GM18870 (cell line): ENCODE results near the gene RXRA.

Experiments used
- ATAC-seq: cut with Tn5 transposase; IDR thresholded peaks from one replicate; pipeline ENCODE4 v1.9.1; 2021; ENCODE audit warnings: moderate library complexity; ENCODE audit not compliant: unreplicated experiment

RXRA gene

GRCh38 chr9:134483361-134484184, 157.3 kb downstream of the RXRA start:
- ATAC-seq, result no peak

- ATAC-seq, result no peak
Observed at GRCh38 chr9:134484479-134484878, 158.2 kb downstream of the RXRA start.

- no peak for ATAC-seq
Observed at GRCh38 chr9:134485653-134486052, 159.4 kb downstream of the RXRA start.

- no peak for ATAC-seq
Observed at GRCh38 chr9:134486143-134486591, 159.9 kb downstream of the RXRA start.

- no peak for ATAC-seq
Observed at GRCh38 chr9:134486596-134486995, 160.3 kb downstream of the RXRA start.
